Fibroblast of villous mesenchyme (primary cell): Measurements from ENCODE around the gene IFIH1. TPM values are rescaled to one million over a fixed set of nuclear protein-coding genes. Genes with fewer than 3 reads are reported as not detected.

ENCODE experiments used
- DNase-seq: peaks from one replicate; pipeline ENCODE4 v3.0.0-alpha.2; 2010; ENCODE audit warnings: low read depth
- H3K4me3 ChIP-seq: 2 replicates; pipeline ENCODE4 v1.5.1; 2011; ENCODE audit warnings: low read depth, mild to moderate bottlenecking, low read length
- total RNA-seq: library from RNA; depleted of rRNA; stranded (reverse); fragments of >200 nt; gene quantifications from 2 replicates; pipeline ENCODE4 v1.2.3, GENCODE V29; 2012
- TF ChIP-seq, protein P1 (sequence below): IDR thresholded peaks from 2 replicates; pipeline ENCODE4 v1.5.1; 2012; ENCODE audit warnings: low read depth, mild to moderate bottlenecking, low read length; ENCODE audit not compliant: insufficient read depth

The IFIH1 gene
- total RNA-seq, 1 donor, result 7.8 TPM

DNA sequence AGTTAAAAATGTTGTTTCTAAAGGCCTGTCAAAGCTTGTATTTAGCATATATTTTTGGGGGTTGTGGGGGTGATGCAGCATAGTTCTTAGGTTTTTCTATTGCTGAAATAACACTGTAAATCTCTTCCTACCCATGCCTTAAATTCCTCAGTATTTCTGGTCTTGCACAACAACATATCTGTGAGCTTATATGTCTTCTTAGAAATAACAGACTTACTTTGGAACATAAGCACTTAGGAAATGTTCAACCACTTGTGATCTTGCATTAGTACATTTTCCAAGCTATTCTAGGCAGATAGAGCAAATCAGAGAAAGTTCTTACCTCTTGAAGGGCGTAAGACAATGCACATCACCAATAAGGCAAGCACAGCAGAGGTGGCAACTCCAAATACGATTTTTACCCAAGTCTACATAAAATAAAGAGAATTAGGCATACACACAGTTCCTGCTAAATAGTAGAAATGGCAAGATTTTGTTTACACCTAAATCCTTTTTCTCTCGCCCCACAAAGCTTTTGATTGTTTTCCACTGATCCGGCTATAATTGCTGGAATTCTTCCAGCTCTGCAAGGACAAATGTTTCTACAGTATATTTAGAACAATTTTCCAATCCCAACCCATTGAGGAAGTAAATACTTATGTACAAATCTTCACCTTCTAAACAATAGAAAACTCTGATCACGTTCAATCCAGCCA lies 75.8 kb downstream of the IFIH1 start:
- peak overlapping the region; percentile 82 for H3K4me3 ChIP-seq
- TF ChIP-seq, protein P1, sequence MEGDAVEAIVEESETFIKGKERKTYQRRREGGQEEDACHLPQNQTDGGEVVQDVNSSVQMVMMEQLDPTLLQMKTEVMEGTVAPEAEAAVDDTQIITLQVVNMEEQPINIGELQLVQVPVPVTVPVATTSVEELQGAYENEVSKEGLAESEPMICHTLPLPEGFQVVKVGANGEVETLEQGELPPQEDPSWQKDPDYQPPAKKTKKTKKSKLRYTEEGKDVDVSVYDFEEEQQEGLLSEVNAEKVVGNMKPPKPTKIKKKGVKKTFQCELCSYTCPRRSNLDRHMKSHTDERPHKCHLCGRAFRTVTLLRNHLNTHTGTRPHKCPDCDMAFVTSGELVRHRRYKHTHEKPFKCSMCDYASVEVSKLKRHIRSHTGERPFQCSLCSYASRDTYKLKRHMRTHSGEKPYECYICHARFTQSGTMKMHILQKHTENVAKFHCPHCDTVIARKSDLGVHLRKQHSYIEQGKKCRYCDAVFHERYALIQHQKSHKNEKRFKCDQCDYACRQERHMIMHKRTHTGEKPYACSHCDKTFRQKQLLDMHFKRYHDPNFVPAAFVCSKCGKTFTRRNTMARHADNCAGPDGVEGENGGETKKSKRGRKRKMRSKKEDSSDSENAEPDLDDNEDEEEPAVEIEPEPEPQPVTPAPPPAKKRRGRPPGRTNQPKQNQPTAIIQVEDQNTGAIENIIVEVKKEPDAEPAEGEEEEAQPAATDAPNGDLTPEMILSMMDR, result no peak
- peak; percentile 93 for DNase-seq

DNA sequence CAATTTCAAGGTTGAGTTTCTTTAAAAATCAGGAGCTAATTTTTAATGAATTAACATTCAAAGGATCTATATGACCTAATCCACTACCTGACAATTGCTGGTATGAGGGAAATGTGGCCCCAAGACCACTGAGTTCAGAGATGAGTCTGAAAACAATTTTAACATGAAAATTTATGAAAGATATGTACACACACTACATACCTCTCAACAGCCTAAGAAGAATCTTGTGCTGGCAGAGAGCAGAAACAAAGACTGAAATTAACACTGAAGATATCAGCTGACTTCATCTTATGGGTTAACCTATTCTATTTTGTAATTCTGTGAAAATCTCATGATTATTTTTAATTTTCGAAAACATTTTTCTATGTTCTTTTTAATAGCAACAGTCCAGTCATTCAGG lies 76.9 kb downstream of the IFIH1 start:
- TF ChIP-seq, protein P1, result no peak
- peak overlapping the region; percentile 82 for H3K4me3 ChIP-seq
- DNase-seq, result no peak

DNA sequence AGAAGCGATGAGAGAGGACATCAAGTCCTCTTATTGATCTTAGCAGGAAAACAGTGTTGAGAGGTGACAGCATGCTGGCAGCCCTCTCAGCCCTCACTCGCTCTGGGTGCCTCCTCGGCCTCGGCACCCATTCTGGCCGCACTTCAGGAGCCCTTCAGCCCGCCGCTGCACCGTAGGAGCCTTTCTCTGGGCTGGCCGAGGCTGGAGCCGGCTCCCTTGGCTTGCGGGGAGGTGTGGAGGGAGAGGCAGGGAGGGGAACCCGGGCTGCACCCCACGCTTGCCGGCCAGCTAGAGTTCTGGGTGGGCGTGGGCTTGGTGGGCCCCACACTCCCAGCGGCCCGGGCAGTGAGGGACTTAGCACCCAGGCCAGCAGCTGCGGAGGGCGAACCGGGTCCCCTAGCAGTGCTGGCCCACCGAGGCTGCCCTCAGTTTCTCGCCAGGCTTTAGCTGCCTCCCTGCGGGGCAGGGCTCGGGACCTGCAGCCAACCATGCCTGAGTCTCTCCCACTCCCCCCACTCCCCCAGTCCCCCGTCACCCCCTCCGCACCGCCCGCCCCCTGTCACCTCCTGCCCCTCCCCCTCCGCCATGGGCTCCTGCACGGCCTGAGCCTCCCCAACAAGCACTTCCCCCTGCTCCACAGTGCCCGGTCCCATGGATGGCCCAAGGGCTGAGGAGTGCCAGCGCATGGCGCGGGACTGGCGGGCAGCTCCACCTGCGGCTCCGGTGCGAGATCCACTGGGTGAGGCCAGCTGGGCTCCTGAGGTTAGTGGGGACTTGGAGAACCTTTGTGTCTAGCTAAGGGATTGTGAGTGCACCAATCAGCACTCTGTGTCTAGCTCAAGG lies 83.6 kb downstream of the IFIH1 start:
- no peak overlapping the region for H3K4me3 ChIP-seq
- no peak for DNase-seq
- TF ChIP-seq, protein P1, result no peak

DNA sequence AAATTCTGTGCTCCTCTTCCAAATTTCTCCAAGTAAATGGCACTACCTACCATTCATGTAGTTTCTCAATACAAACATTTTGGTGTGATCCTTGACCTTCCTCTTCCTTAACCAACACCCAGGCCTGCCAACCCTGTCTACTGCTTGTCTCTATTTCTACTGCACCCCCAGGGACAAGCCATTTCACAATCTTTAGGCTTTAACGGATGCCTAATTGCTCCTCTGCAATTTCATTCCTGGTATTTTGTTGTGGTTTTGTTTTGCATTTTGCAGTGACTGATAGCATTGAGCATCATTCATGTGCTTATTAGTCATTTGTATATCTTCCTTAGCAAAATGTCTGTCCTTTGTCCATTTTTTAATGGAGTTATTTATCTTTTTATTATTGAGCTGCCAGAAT lies 85.3 kb downstream of the IFIH1 start:
- no peak overlapping the region for H3K4me3 ChIP-seq
- peak; percentile 87 for DNase-seq
- TF ChIP-seq, protein P1, result no peak

DNA sequence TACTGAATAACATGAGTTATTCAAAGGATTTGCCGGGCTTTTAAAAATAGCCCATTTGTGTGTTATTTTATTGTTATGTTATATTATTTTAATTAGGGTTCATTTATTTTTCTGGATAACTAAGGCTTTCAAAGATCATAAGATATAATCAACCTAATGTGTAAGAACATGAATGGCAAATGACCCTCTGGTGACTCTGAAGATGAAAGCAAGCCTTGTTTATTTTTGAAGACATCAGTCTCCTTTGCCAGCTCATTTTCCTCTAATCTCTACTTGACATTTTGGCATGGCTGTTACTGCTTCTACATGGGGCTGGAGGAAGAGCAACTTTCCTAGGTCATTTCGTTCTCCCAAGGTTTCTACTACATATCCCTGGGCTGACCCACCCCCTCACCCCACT lies 85.8 kb downstream of the IFIH1 start:
- no peak overlapping the region for H3K4me3 ChIP-seq
- no peak for DNase-seq
- TF ChIP-seq, protein P1, result no peak

DNA sequence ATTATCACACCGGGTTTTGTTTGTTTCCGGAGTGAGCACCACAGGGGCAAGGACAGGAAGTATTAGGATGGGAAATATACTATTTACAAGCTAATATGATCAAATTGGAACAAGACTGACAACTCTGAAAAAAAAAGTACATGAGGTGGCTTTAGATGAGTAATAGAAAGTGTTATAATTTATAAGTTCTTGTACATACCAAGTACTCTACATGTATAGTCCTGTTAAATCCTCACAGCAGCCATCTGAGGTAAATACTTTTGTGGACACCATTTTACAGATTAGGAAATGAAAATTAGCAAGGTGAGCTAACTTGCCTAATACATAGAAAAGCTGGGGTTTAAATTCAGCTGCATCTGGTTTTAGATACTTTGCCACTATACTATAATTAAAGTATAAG lies 86.5 kb downstream of the IFIH1 start:
- TF ChIP-seq, protein P1, result no peak
- no peak for DNase-seq
- H3K4me3 ChIP-seq, result no peak overlapping the region
